ENCODE measurements around the gene RPS16.

DNA sequence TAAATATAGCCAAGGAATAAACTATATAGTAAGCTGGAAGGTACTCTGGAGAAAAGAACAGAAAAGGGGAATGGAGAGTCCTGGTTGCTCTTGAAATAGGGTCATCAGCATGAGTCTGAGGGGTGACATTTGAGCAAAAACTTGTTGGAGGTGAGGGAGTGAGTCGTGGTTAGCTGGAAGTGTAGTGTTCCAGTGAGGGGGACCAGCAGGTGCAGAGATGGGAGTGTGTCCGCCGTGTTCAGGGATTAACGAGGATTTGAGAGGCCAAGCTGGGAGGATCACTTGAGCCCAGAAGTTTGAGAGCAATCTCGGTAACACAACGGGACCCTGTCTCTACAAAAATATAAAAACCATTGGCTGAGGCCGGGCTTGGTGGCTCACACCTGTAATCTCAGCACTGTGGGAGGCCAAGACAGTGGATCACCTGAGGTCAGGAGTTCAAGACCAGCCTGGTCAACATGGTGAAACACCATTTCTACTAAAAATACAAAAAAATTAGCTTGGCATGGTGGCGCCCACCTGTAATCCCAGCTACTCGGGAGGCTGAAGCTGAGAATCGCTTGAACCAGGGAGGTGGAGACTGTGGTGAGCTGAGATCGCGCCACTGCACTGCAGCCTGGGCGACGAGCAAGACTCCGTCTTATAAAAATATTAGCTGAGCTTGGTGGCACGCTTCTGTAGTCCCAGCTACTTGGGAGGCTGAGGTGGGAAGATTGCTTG is 10.8 kb upstream of the RPS16 start:
- TF ChIP-seq, protein P1, sequence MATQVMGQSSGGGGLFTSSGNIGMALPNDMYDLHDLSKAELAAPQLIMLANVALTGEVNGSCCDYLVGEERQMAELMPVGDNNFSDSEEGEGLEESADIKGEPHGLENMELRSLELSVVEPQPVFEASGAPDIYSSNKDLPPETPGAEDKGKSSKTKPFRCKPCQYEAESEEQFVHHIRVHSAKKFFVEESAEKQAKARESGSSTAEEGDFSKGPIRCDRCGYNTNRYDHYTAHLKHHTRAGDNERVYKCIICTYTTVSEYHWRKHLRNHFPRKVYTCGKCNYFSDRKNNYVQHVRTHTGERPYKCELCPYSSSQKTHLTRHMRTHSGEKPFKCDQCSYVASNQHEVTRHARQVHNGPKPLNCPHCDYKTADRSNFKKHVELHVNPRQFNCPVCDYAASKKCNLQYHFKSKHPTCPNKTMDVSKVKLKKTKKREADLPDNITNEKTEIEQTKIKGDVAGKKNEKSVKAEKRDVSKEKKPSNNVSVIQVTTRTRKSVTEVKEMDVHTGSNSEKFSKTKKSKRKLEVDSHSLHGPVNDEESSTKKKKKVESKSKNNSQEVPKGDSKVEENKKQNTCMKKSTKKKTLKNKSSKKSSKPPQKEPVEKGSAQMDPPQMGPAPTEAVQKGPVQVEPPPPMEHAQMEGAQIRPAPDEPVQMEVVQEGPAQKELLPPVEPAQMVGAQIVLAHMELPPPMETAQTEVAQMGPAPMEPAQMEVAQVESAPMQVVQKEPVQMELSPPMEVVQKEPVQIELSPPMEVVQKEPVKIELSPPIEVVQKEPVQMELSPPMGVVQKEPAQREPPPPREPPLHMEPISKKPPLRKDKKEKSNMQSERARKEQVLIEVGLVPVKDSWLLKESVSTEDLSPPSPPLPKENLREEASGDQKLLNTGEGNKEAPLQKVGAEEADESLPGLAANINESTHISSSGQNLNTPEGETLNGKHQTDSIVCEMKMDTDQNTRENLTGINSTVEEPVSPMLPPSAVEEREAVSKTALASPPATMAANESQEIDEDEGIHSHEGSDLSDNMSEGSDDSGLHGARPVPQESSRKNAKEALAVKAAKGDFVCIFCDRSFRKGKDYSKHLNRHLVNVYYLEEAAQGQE (IDR thresholded peaks at IDR 0.05; ENCODE audit: low read depth): no peak
- TF ChIP-seq TAF1 (IDR thresholded peaks at IDR 0.05; ENCODE audit: low read depth): no peak
- TF ChIP-seq, protein P2, sequence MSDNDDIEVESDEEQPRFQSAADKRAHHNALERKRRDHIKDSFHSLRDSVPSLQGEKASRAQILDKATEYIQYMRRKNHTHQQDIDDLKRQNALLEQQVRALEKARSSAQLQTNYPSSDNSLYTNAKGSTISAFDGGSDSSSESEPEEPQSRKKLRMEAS (IDR thresholded peaks at IDR 0.05): no peak
- TF ChIP-seq EGR1 (IDR thresholded peaks at IDR 0.05): no peak
- no peak for TF ChIP-seq FOXM1 (IDR thresholded peaks at IDR 0.05; ENCODE audit: borderline replicate concordance, low read depth)
- TF ChIP-seq EP300 (IDR thresholded peaks at IDR 0.05; ENCODE audit: borderline replicate concordance): no peak
- TF ChIP-seq TEAD4 (IDR thresholded peaks at IDR 0.05): no peak
- no peak for TF ChIP-seq CEBPB (IDR thresholded peaks at IDR 0.05)
- TF ChIP-seq RAD21 (IDR thresholded peaks at IDR 0.05; ENCODE audit: low read depth): no peak
- TF ChIP-seq YY1 (IDR thresholded peaks at IDR 0.05; ENCODE audit: low read depth): no peak
- no peak for TF ChIP-seq TCF12 (IDR thresholded peaks at IDR 0.05; ENCODE audit: low read depth)
